B cell (primary cell): ENCODE results near the gene MLLT10. TPM values are rescaled to one million over a fixed set of nuclear protein-coding genes. Genes with fewer than 3 reads are reported as not detected.

Experiments used
- ATAC-seq: fragments of 200-7000 bp; cut with Tn5 transposase; one replicate; pipeline ENCODE4 v1.10.0; 2021; ENCODE audit warnings: low read depth, mild to moderate bottlenecking, moderate number of reproducible peaks, moderate library complexity
- CTCF ChIA-PET: fragments of 350-600 bp; sonication (Branson Sonifier 250); formaldehyde crosslinking; loops from one replicate; lab custom pipeline; 2021; ENCODE audit warnings: antibody characterized with exemption, inconsistent platforms; lab: Charles Lee
- POLR2A ChIA-PET: fragments of 350-600 bp; sonication (Branson Sonifier 250); formaldehyde crosslinking; loops from one replicate; lab custom pipeline; 2021; ENCODE audit warnings: antibody characterized with exemption; lab: Charles Lee
- DNase-seq: peaks from one replicate; pipeline ENCODE4 v3.0.0; 2013
- H2AFZ ChIP-seq: 2 replicates; pipeline ENCODE4 v1.6.1; 2012; ENCODE audit warnings: mild to moderate bottlenecking, low read depth, low read length; ENCODE audit not compliant: insufficient read depth, poor library complexity, severe bottlenecking
- H3K27ac ChIP-seq, 2 donors: 1 replicate in 1 of 2; 2 replicates in 1 of 2; pipeline ENCODE4 v1.5.1; 2012 to 2013; ENCODE audit warnings: low read length in 2 of 2, mild to moderate bottlenecking in 2 of 2, moderate library complexity in 1 of 2
- H3K27me3 ChIP-seq, 4 experiments: fragments of 200-600 bp in 1 of 4; sonication (generic) in 1 of 4; replicated peaks in 1 of 4; 1 replicate in 2 of 4; 2 replicates in 2 of 4; pipeline versions ENCODE4 v1.6.1 to v1.7.0; 2013 to 2016; ENCODE audit warnings: low read length in 3 of 4, mild to moderate bottlenecking in 2 of 4, mixed read lengths in 1 of 4, moderate library complexity in 1 of 4; ENCODE audit not compliant: insufficient read depth in 4 of 4, control insufficient read depth in 3 of 4; ENCODE audit errors: control extremely low read depth in 1 of 4
- H3K36me3 ChIP-seq, 2 experiments: replicated peaks in 1 of 2; 1 replicate in 1 of 2; 2 replicates in 1 of 2; pipeline versions ENCODE4 v1.6.1 to v1.7.1; 2013; ENCODE audit warnings: low read length in 1 of 2; ENCODE audit not compliant: insufficient read depth in 2 of 2, control insufficient read depth in 1 of 2; ENCODE audit errors: control extremely low read depth in 1 of 2, extremely low read depth in 1 of 2
- H3K4me1 ChIP-seq, 2 donors: fragments of 200-600 bp in 1 of 2; sonication (generic) in 1 of 2; 1 replicate in 1 of 2; 2 replicates in 1 of 2; pipeline versions ENCODE4 v1.5.1 to v1.6.1; 2013 to 2017; ENCODE audit warnings: low read length in 2 of 2; ENCODE audit not compliant: control insufficient read depth in 2 of 2, insufficient read depth in 2 of 2
- H3K4me2 ChIP-seq: replicated peaks from 2 replicates; pipeline ENCODE3; 2012; ENCODE audit warnings: mild to moderate bottlenecking, low read depth, low read length; ENCODE audit not compliant: poor library complexity, severe bottlenecking
- H3K4me3 ChIP-seq, 5 experiments: fragments of 200-600 bp in 1 of 5; sonication (generic) in 1 of 5; 1 replicate in 3 of 5; 2 replicates in 2 of 5; pipeline versions ENCODE4 v1.5.1 to v1.7.0; 2011 to 2016; ENCODE audit warnings: low read length in 4 of 5, mild to moderate bottlenecking in 4 of 5, low read depth in 2 of 5, control low read depth in 1 of 5, moderate library complexity in 1 of 5; ENCODE audit not compliant: insufficient read depth in 1 of 5; ENCODE audit errors: control extremely low read depth in 1 of 5, extremely low read depth in 1 of 5
- H3K79me2 ChIP-seq: fragments of 200-600 bp; sonication (generic); one replicate; pipeline ENCODE4 v1.6.0; 2016; ENCODE audit warnings: low read length; ENCODE audit not compliant: control insufficient read depth, insufficient read depth
- H3K9ac ChIP-seq: fragments of 200-600 bp; sonication (generic); 2 replicates; pipeline ENCODE4 v1.6.1; 2017; ENCODE audit warnings: mild to moderate bottlenecking, low read length, moderate library complexity
- H3K9me3 ChIP-seq, 3 donors: one replicate each; pipeline versions ENCODE4 v1.6.1 to v1.7.1; 2013; ENCODE audit warnings: low read length in 2 of 3; ENCODE audit not compliant: control insufficient read depth in 2 of 3, insufficient read depth in 1 of 3; ENCODE audit errors: control extremely low read depth in 1 of 3
- H4K20me1 ChIP-seq: 2 replicates; pipeline ENCODE4 v1.6.0; 2012; ENCODE audit warnings: mild to moderate bottlenecking, low read length; ENCODE audit not compliant: insufficient read depth, control insufficient read depth, poor library complexity, severe bottlenecking
- H3K27ac Mint-ChIP-seq: one replicate; pipeline ENCODE4 v1.8.0; 2021; ENCODE audit warnings: mixed read lengths
- H3K27me3 Mint-ChIP-seq: one replicate; pipeline ENCODE4 v1.8.0; 2021; ENCODE audit warnings: mixed read lengths
- H3K4me1 Mint-ChIP-seq: one replicate; pipeline ENCODE4 v1.8.0; 2021; ENCODE audit warnings: mixed read lengths
- H3K4me3 Mint-ChIP-seq: one replicate; pipeline ENCODE4 v1.8.0; 2021; ENCODE audit warnings: mixed read lengths
- H3K9me3 Mint-ChIP-seq: one replicate; pipeline ENCODE4 v1.8.0; 2022; ENCODE audit warnings: mixed read lengths; ENCODE audit not compliant: insufficient read depth
- CTCF ChIP-seq: fragments of 200-600 bp; IDR thresholded peaks from one replicate; pipeline ENCODE4 v1.8.0; 2022; ENCODE audit warnings: antibody characterized with exemption, mild to moderate bottlenecking
- EZH2 ChIP-seq: IDR thresholded peaks from 2 replicates; pipeline ENCODE4 v1.6.1; 2012; ENCODE audit warnings: borderline replicate concordance, low read depth, mild to moderate bottlenecking, moderate library complexity, low read length; ENCODE audit not compliant: insufficient read depth, poor library complexity, severe bottlenecking
- WGBS: methylation state at CpG from one replicate; pipeline ENCODE4 v1.1.5; 2013; ENCODE audit warnings: missing lambda C conversion rate; ENCODE audit not compliant: insufficient coverage; 5-methylcytosine and 5-hydroxymethylcytosine counted together
- intact Hi-C: fragments of 100-400 bp; cut with micrococcal nuclease; formaldehyde crosslinking; loops from one replicate; pipeline ENCODE4 v1.10.0; 2022
- polyA plus RNA-seq: library from polyadenylated mRNA; depleted of rRNA; stranded (reverse); fragments of >200 nt; gene quantifications from 2 replicates; pipeline ENCODE4 v1.2.3, GENCODE V29; 2012
- total RNA-seq, 2 donors: library from RNA; stranded (reverse); fragments of 120-200 nt in 1 of 2; gene quantifications; 1 replicate in 1 of 2; 2 replicates in 1 of 2; pipeline versions ENCODE4 v1.2.3 to v1.2.4, GENCODE V29; 2013 to 2022

MLLT10 gene
- total and polyA plus RNA-seq, 2 donors (not counting 1 experiment from before 2014, with no cell fraction given) = 21.7 to 70.5 TPM

- peak; percentile 53 for DNase-seq
- POLR2A ChIA-PET = interaction anchor here (0.9 to 1.5 kb wide), 2 partner anchors 10 to 11 kb away, joined by 5 to 7 read pairs; no protein-coding TSS in a partner anchor
- no peaks in the 10 kb centered on the region for H3K9me3 Mint-ChIP-seq
Measured at GRCh38 chr10:21527598-21528235, 6.3 kb upstream of the MLLT10 start.

More at GRCh38 chr10:21527598-21528235, 6.3 kb upstream of the MLLT10 start:
- no peaks in the 10 kb centered on the region for H3K36me3 ChIP-seq
- no peak for ATAC-seq
- peak; percentile 74 for TF ChIP-seq EZH2
- no peak for TF ChIP-seq CTCF
- peak overlapping the region; percentile 86 for H3K4me2 ChIP-seq
- H4K20me1 ChIP-seq = peaks cover 5% of the 10 kb centered on the region
- WGBS = no CpG with 5 or more reads among the region's 18 CpGs
- H3K9ac ChIP-seq = peak overlapping the region; percentile 69
- intact Hi-C loops = loop anchor here (1.0 kb wide), 1 partner anchor 9 kb away; no protein-coding TSS in a partner anchor
- H3K4me1 ChIP-seq = peaks cover 25 to 34% of the 10 kb centered on the region in 2 donors
- Mint-ChIP-seq H3K27me3 (peaks cover 39% of the 10 kb centered on the region), H3K27ac (peak overlapping the region; percentile 69), H3K4me3 (peak overlapping the region; percentile 80), H3K4me1 (peaks cover 25% of the 10 kb centered on the region)
- H3K79me2 ChIP-seq = no peaks in the 10 kb centered on the region
- peak overlapping the region; percentile 10 to 73 (median 62) for H3K4me3 ChIP-seq
- H2AFZ ChIP-seq = peak overlapping the region; percentile 80
- H3K27ac ChIP-seq = no peak overlapping the region
- CTCF ChIA-PET = interaction anchor here (1.3 kb wide), 1 partner anchor 812 kb away, joined by 3 read pairs; no protein-coding TSS in a partner anchor
- peaks cover 0 to 6% (median 0%) of the 10 kb centered on the region in 3 donors for H3K9me3 ChIP-seq
- H3K27me3 ChIP-seq = peaks cover 0 to 39% (median 33%) of the 10 kb centered on the region in 4 experiments
